Caco-2 (cell line): Measurements from ENCODE around the gene EFR3B. TPM values are rescaled to one million over a fixed set of nuclear protein-coding genes. Genes with fewer than 3 reads are reported as not detected.

Experiments
- BruUV-seq: library from RNA; stranded (reverse); fragments of 400-500 nt; replicated peaks from 2 replicates; lab custom pipeline; 2021; lab: Mats Ljungman, UMichigan
- CTCF ChIA-PET: fragments of 300-600 bp; sonication (Branson Sonifier 250); formaldehyde crosslinking; loops from one replicate; lab custom pipeline; 2022; ENCODE audit warnings: antibody characterized with exemption; lab: Charles Lee
- POLR2A ChIA-PET: fragments of 300-600 bp; sonication (Branson Sonifier 250); formaldehyde crosslinking; loops from one replicate; lab custom pipeline; 2022; ENCODE audit warnings: antibody characterized with exemption; lab: Charles Lee
- DNase-seq, 2 experiments: peaks; one replicate each; pipeline versions ENCODE4 v3.0.0 to v3.0.0-alpha.2; 2020 to 2022
- H3K27me3 ChIP-seq: replicated peaks from 2 replicates; pipeline ENCODE4 v1.6.0; 2011; ENCODE audit warnings: low read length; ENCODE audit not compliant: control insufficient read depth, insufficient read depth
- H3K36me3 ChIP-seq: 2 replicates; pipeline ENCODE4 v1.5.1; 2011; ENCODE audit warnings: low read length; ENCODE audit not compliant: control insufficient read depth, insufficient read depth
- H3K4me1 ChIP-seq: fragments of 250-450 bp; sonication (Bioruptor Pico); 2 replicates; pipeline ENCODE4 v1.5.1; 2020; ENCODE audit warnings: mild to moderate bottlenecking
- H3K4me3 ChIP-seq: 2 replicates; pipeline ENCODE4 v1.5.1; 2011; ENCODE audit warnings: low read depth, mild to moderate bottlenecking, control low read depth, low read length
- H3K9me3 ChIP-seq: fragments of 250-450 bp; sonication (Bioruptor Pico); 2 replicates; pipeline ENCODE4 v1.5.1; 2020; ENCODE audit warnings: mild to moderate bottlenecking, moderate library complexity
- H3K27ac Mint-ChIP-seq: one replicate; pipeline ENCODE4 v1.8.0; 2022; ENCODE audit warnings: mixed read lengths; ENCODE audit not compliant: unreplicated experiment
- H3K27me3 Mint-ChIP-seq: one replicate; pipeline ENCODE4 v1.8.0; 2022; ENCODE audit warnings: mixed read lengths; ENCODE audit not compliant: insufficient read depth, unreplicated experiment
- H3K36me3 Mint-ChIP-seq: one replicate; pipeline ENCODE4 v1.8.0; 2022; ENCODE audit warnings: mild to moderate bottlenecking, mixed read lengths; ENCODE audit not compliant: insufficient read depth, unreplicated experiment
- H3K4me1 Mint-ChIP-seq: one replicate; pipeline ENCODE4 v1.8.0; 2022; ENCODE audit warnings: low read depth, mixed read lengths; ENCODE audit not compliant: unreplicated experiment
- H3K4me3 Mint-ChIP-seq: one replicate; pipeline ENCODE4 v1.8.0; 2022; ENCODE audit warnings: mild to moderate bottlenecking, moderate library complexity, mixed read lengths; ENCODE audit not compliant: unreplicated experiment
- H3K9me3 Mint-ChIP-seq: one replicate; pipeline ENCODE4 v1.8.0; 2022; ENCODE audit warnings: mixed read lengths; ENCODE audit not compliant: unreplicated experiment
- CTCF ChIP-seq, 2 experiments: fragments of 200-600 bp in 1 of 2; IDR thresholded peaks; 1 replicate in 1 of 2; 2 replicates in 1 of 2; pipeline versions ENCODE4 v1.5.1 to v1.8.0; 2011 to 2022; ENCODE audit warnings: antibody characterized with exemption in 1 of 2, control low read depth in 1 of 2, inconsistent platforms in 1 of 2, low read depth in 1 of 2, low read length in 1 of 2, mild to moderate bottlenecking in 1 of 2, moderate library complexity in 1 of 2; ENCODE audit not compliant: insufficient read depth in 1 of 2, severe bottlenecking in 1 of 2, unreplicated experiment in 1 of 2
- intact Hi-C: fragments of 100-400 bp; cut with micrococcal nuclease; formaldehyde crosslinking; loops from one replicate; pipeline ENCODE4 v1.10.0; 2022; ENCODE audit not compliant: unreplicated experiment
- total RNA-seq: library from RNA; stranded (reverse); gene quantifications from 2 replicates; pipeline ENCODE4 v1.2.3, GENCODE V29; 2022

The EFR3B gene
- total RNA-seq, 1 experiment from 2014 or later = 19.1 TPM

GRCh38 chr2:25000503-25001324 lies 41.2 kb upstream of the EFR3B start:
- H3K4me3 ChIP-seq = no peak overlapping the region
- no peaks in the 10 kb centered on the region for H3K36me3 ChIP-seq
- intact Hi-C loops = no loop called here
- H3K9me3 Mint-ChIP-seq = no peaks in the 10 kb centered on the region
- no peak for DNase-seq
- no peaks in the 10 kb centered on the region for H3K27me3 ChIP-seq
- no peak for TF ChIP-seq CTCF (IDR thresholded peaks at IDR 0.05; ENCODE audit: insufficient read depth in 1 of 2, low read depth in 1 of 2, low read length in 1 of 2, severe bottlenecking in 1 of 2, unreplicated experiment in 1 of 2)
- no peak overlapping the region for H3K27ac Mint-ChIP-seq
- H3K27me3 Mint-ChIP-seq = no peaks in the 10 kb centered on the region
- BruUV-seq = no TSS peak
- ChIA-PET POLR2A (no interaction called here), CTCF (no interaction called here)
- H3K36me3 Mint-ChIP-seq = no peaks in the 10 kb centered on the region
- H3K4me1 ChIP-seq = no peaks in the 10 kb centered on the region
- H3K9me3 ChIP-seq = no peaks in the 10 kb centered on the region
- H3K4me3 Mint-ChIP-seq = no peak overlapping the region
- peaks cover 7% of the 10 kb centered on the region for H3K4me1 Mint-ChIP-seq

- Mint-ChIP-seq H3K4me3 (no peak overlapping the region), H3K9me3 (no peaks in the 10 kb centered on the region), H3K27me3 (no peaks in the 10 kb centered on the region), H3K4me1 (peaks cover 7% of the 10 kb centered on the region), H3K27ac (no peak overlapping the region), H3K36me3 (no peaks in the 10 kb centered on the region)
- H3K4me3 ChIP-seq = no peak overlapping the region
- no peaks in the 10 kb centered on the region for H3K9me3 ChIP-seq
- BruUV-seq = no TSS peak
- intact Hi-C loops = no loop called here
- ChIA-PET CTCF (no interaction called here), POLR2A (no interaction called here)
- no peak for DNase-seq
- H3K27me3 ChIP-seq = no peaks in the 10 kb centered on the region
- H3K36me3 ChIP-seq = no peaks in the 10 kb centered on the region
- TF ChIP-seq CTCF (IDR thresholded peaks at IDR 0.05; ENCODE audit: insufficient read depth in 1 of 2, low read depth in 1 of 2, low read length in 1 of 2, severe bottlenecking in 1 of 2, unreplicated experiment in 1 of 2) = no peak
- no peaks in the 10 kb centered on the region for H3K4me1 ChIP-seq
Measured at GRCh38 chr2:25001325-25001637, 40.6 kb upstream of the EFR3B start.

- BruUV-seq = no TSS peak
- Mint-ChIP-seq H3K27me3 (no peaks in the 10 kb centered on the region), H3K9me3 (no peaks in the 10 kb centered on the region), H3K4me1 (peaks cover 2% of the 10 kb centered on the region), H3K4me3 (no peak overlapping the region), H3K27ac (no peak overlapping the region), H3K36me3 (no peaks in the 10 kb centered on the region)
- Histone ChIP-seq H3K9me3 (no peaks in the 10 kb centered on the region), H3K4me1 (no peaks in the 10 kb centered on the region), H3K4me3 (no peak overlapping the region), H3K36me3 (no peaks in the 10 kb centered on the region), H3K27me3 (no peaks in the 10 kb centered on the region)
- intact Hi-C loops = no loop called here
- ChIA-PET POLR2A (no interaction called here), CTCF (no interaction called here)
- no peak for TF ChIP-seq CTCF (IDR thresholded peaks at IDR 0.05; ENCODE audit: insufficient read depth in 1 of 2, low read depth in 1 of 2, low read length in 1 of 2, severe bottlenecking in 1 of 2, unreplicated experiment in 1 of 2)
- DNase-seq = no peak
Measured at GRCh38 chr2:25002066-25002465, 39.8 kb upstream of the EFR3B start.
